HG03108 (cell line): ENCODE results near the gene GADD45B.
"Not testable (repeated sequence)": the region's sequence is repeated elsewhere in the genome, so short reads cannot be mapped to it uniquely, and the experiment has no call there.

ENCODE experiments used
- ATAC-seq: cut with Tn5 transposase; IDR thresholded peaks from one replicate; pipeline ENCODE4 v1.9.1; 2021; ENCODE audit warnings: moderate library complexity; ENCODE audit not compliant: unreplicated experiment

GADD45B gene

GRCh38 chr19:2487090-2487489 lies 11.2 kb downstream of the GADD45B start:
- ATAC-seq, result no peak

DNA sequence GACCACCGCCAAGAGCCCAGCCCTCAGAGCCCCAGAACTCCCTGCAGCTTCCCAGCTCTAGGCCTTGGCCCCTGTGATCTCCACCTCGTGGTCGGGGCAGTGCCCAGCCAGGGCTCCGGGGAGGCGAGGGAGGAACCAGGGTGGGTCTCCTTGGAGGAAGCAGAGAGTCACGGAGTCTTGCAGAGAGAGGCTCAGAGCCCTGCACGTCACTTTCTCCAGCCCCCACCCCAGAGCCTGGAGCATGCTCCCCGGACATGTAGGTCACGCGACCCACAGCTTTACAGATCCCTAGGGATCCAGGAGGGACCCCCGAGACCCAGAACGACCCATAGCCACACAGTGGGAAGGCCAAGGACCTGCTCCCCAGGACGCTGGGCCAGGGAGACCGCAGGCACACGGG lies 11.9 kb downstream of the GADD45B start:
- ATAC-seq, result no peak

DNA sequence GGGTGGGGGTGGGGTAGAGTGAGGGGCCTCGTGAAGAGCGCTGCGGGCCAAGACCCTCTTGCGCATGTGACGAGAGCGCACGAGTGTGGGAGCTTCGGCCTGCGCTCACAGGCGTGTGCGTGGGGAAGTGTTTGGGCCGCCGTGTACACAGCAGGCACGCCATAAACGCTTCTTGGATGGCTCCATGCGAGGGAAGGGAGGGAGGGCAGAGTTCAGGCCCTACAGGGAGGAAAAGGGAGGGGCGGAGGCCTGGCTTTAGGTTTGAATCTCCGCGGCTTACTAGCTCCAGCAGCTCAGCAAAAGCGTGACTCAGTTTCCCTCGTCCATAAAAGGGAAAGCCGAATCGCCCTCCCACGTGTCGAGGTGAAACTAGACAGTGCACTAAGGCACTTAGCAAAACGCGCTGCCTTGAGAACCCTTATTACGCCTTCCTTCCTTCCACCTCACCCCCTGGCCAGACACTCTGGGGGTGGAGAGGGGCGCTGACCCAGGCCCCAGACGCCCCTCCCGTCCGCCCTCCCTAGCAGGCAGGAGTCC lies 12.5 kb downstream of the GADD45B start:
- ATAC-seq, result no peak

GRCh38 chr19:2488942-2489731 lies 13.2 kb downstream of the GADD45B start:
- no peak for ATAC-seq

DNA sequence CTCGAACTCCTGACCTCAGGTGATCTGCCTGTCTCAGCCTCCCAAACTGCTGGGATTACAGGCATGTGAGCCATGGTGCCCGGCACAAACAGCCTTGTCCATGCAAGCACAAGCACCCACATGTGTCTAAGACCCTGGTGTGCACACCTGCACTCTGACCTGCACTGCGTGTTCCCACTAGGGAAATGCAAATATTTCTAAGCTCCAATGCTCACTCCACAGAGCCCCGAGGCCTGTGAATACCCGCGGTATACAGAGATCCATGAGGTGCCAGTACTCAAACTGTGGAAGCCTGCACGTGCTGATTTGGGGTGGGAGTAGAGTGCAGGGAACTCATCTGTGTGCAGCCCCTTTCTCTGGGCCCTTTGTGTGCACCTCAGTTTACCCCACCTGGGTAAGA lies 14.7 kb downstream of the GADD45B start:
- no peak for ATAC-seq

GRCh38 chr19:2491130-2491801 lies 15.3 kb downstream of the GADD45B start:
- no peak for ATAC-seq

- ATAC-seq, result no peak
Measured at GRCh38 chr19:2492870-2493269, 16.9 kb downstream of the GADD45B start.

- not testable (repeated sequence) for ATAC-seq
Measured at GRCh38 chr19:2493448-2493847, 17.5 kb downstream of the GADD45B start.

- no peak for ATAC-seq
Measured at GRCh38 chr19:2494084-2494446, 18.1 kb downstream of the GADD45B start.

- ATAC-seq, result no peak
Measured at GRCh38 chr19:2494447-2495129, 18.7 kb downstream of the GADD45B start.

DNA sequence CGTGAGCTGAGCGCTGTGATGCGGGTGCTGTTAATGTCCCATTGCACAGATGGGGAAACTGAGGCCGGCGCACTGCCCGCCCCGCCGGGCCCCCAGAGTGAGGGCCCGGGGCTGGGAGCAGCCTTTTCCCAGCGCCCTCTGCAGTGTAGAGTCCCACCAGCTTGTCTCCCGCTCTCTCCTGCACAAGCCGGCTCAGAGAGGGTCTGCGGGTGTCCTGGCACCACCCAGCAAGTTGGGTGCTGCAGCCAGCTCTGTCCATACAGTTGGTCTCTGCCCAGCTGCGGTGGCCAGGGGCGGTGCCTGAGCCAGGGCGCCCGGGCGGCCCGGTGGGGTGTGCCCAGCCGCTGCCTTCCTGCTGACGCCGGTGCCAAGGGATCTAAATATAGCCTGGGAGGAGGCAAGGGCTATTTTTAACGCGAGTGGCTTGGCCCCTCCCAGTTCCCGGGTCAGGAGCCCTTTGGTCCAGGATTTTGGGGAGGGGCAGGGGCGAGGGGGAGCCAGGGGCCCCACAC lies 19.3 kb downstream of the GADD45B start:
- no peak for ATAC-seq

- no peak for ATAC-seq
Measured at GRCh38 chr19:2495651-2496316, 19.9 kb downstream of the GADD45B start.

DNA sequence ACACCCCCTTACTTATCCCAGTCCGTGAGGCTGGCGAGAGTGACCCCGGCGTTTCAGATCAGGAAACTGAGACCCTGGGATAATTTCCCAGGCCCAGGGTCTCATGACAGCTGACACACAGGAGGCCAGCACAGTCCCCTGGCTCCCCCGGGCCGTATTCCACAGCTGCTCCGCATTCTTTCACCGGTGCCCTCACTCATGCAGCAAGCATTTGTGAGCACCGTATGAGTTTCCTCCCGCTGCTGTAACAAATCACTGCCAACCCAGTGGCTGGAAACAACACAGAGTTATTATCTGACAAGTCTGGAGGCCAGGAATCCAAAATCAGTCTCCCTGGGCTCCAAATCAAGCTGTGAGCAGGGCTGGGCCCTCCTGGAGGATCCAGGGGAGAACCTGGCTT lies 21.3 kb downstream of the GADD45B start:
- no peak for ATAC-seq

- ATAC-seq, result no peak
Measured at GRCh38 chr19:2500156-2500555, 24.2 kb downstream of the GADD45B start.

DNA sequence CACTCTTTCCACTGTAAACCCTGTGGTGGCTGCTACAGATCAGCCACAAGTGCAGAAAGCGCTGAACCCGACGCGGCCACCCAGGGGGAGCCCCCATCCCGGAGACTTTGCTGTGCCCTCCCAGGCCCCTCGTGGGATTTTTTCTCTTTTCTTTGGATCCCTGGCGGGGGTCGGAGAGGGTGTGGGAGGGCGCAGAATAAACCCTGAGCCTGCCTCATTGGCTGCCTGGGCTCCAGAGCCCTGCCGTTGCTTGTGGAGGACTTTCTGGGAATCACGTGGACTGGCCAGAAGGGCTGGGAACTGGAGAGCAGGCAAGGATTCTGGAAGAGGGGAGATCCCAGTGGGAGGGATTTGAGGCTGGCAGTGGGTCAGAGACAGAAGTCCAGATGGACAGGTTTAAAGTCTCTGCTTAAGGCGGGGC lies 24.9 kb downstream of the GADD45B start:
- no peak for ATAC-seq

GRCh38 chr19:2503521-2504109 lies 27.7 kb downstream of the GADD45B start:
- ATAC-seq, result no peak

- not testable (repeated sequence) for ATAC-seq
Measured at GRCh38 chr19:2506656-2507055, 30.7 kb downstream of the GADD45B start.

DNA sequence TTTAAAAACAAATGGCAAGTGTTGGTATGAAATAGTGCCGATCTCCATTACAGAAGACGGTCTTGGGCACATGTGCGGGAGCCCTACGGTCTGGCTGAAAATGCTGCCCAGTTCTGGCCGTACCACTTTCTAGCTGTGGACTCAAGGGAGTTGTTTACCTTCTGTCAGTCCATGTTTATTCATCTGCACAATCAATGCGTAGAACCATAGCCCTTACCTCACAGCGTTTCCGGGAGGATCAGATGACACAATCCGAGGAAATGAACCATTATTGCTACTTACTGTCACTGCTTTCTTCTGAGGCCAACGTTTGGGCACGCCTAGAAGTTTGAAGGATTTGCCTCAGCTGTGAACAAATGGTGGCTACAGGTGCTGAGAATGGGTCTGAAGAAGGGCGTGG lies 31.2 kb downstream of the GADD45B start:
- no peak for ATAC-seq

DNA sequence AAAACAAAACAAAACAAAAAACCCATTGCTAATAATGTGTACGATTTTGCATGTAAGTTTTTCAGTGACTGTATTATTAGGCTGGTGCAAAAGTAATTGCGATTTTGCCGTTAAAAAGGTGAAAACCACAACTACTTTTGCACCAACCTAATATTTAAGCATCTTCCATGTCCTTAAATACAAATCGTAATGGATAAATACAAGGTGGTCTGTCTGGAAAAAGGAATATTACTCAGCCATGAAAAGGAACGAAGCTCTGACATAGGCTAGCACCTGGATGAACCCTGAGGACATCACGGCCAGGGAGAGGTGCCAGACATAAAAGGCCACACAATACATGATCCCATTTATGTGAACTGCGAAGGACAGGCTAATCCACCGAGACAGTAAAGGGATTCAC lies 33.2 kb downstream of the GADD45B start:
- ATAC-seq, result no peak

DNA sequence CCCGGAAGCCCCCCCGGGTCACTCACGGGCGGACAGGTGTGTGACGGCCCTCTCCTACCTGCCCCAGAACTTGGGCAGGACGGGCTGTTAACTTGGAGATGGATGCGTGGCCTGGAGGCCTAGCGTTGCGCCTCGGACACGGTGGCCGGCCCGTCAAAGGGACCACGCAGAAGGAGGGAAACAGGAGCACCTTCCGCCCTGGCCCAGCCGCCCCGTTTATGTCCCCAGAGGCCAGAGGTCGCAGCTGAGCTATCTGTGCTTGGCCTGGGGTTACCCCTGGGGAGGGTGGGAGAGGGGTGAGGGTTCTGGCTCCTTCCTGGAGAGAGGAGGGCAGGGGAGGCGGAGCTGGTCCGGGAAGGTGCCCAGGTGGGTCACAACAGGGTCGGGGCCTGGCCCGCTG lies 35.6 kb downstream of the GADD45B start:
- no peak for ATAC-seq

DNA sequence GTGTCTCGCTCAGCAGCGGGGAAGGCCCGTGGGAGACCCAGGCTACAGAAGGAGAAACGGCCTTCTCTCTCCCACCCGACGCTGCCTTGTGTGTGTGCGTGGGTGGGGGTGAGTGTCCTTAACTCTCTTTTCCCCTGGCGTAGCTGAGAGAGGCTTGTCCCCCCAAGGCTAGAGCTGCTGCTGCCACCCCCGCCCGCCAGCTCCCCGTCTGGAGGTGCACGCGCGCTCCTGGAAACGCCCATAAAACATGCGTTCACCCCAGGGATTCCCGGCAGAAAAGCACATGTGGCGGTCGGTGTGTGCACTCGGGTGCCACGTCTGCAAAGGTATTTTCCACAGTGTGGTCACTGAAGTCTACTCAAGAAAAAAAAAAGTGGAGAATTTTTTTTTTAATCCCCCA lies 36.1 kb downstream of the GADD45B start:
- no peak for ATAC-seq
